Tibial nerve (tissue), 4 donors: Measurements from ENCODE around the gene MAGI1.

ENCODE experiments used
- CTCF ChIP-seq, 5 experiments: fragments of 200-600 bp in 3 of 5; fragments of 450-650 bp in 2 of 5; sonication (generic) in 3 of 5; IDR thresholded peaks; one replicate each; pipeline ENCODE4 v1.5.1; 2016 to 2019; ENCODE audit warnings: antibody characterized with exemption in 5 of 5, mild to moderate bottlenecking in 3 of 5, moderate library complexity in 2 of 5
- EP300 ChIP-seq, 2 donors: sonication (generic); formaldehyde crosslinking; IDR thresholded peaks; one replicate each; pipeline ENCODE4 v1.6.1; 2017; ENCODE audit warnings: antibody characterized with exemption in 2 of 2, mild to moderate bottlenecking in 1 of 2
- POLR2A ChIP-seq, 2 donors: fragments of 450-650 bp; IDR thresholded peaks; one replicate each; pipeline ENCODE4 v1.6.1; 2017; ENCODE audit warnings: antibody characterized with exemption in 2 of 2, mild to moderate bottlenecking in 2 of 2, moderate library complexity in 2 of 2

GRCh38 chr3:65674226-65674625 is 364.5 kb downstream of the MAGI1 start:
- TF ChIP-seq POLR2A (IDR thresholded peaks at IDR 0.05): no peak
- TF ChIP-seq CTCF (IDR thresholded peaks at IDR 0.05): no peak
- no peak for TF ChIP-seq EP300 (IDR thresholded peaks at IDR 0.05)
